Activated T-cell treated with anti-CD3 and anti-CD28 coated beads for 4 hours (primary cell): Measurements from ENCODE around the gene CBY1.
A peak's percentile ranks its signal among the peaks of the same experiment; 100 is the strongest.

ENCODE experiments used
- DNase-seq: peaks from one replicate; pipeline ENCODE4 v3.0.0-alpha.2; 2020

Gene CBY1

DNA sequence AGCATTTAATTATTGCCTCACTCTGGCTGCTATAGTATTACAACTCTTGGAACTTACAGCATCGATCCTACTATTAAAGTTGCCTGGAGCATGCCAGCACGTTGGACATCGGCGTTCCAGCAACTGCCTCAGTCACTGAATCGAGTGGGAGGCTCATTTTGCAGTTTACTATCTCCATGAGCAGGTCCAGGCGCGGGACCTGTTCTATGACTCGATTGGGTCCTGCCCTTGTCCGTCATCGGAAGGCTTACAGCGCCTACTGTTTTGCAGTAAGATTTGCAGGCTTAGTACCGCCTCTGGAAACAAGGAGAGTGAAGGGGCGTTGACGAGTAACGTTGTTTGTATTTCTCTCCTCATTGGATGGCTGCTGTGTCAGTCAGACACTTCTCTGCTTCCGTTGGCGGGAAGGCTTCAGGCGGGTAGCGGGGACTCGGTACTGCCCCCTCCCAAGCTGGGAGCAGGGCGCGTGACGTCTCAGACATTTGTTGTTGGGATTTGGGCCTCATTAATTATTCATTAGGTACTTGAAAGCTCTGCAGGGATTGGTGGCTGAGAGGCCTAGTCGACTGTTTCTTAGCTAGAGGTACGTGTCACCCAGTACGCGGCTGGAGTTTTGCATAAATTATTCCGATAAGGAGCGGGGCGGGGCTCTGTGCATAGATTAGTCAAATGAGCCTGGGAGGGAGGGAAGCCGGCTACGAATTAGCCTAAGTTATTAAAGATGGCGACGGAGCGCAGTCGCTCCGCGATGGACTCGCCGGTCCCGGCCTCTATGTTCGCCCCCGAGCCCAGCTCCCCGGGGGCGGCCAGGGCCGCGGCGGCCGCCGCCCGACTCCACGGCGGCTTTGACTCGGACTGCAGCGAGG is 49.0 kb downstream of the CBY1 start, which contains the start of gene GTPBP1:
Gene GTPBP1, plus strand, starts transcription at position 710 of the 866 bp plus-strand sequence. Its CDS starts 12 bp downstream, at position 722.
- DNase-seq: peak; percentile 93

DNA sequence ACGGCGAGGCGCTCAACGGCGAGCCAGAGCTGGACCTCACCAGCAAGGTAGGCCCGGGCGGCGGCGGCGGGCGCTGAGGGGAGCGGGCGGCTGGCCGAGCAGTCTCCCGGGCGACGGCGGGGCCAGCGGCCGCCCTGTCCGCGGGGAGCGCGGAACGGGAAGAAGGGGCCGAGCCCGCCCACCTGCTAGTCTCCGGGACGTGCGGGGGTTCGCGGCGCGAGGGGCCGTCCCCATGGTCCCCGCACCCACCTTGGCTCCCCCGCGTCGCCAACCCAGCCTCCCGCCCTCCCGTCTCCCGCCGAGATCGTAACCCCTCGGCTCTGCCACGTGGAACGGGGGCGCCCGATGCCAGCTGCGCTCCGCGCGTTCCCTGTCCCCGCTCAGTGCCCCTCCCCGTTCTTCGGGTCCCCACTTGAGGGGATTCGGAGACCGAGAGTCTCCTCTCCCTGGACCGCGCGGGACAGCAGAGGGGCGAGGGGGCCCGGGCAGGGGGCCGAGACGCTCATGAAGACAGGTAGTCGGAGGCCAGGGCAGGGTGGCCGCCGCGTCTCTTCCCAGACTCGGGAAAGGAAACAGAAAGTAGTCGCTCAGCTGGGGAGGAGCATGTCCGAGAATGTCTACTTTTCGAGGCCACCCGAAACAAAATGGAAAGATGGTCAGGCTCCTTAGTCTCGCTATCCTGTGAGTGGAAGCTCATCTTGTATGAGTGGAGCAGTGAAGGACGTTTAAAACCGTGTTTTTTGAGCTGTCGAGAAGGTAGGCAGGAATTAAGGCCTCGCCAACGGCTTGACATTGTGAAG is 49.9 kb downstream of the CBY1 start:
- DNase-seq: peak; percentile 30

DNA sequence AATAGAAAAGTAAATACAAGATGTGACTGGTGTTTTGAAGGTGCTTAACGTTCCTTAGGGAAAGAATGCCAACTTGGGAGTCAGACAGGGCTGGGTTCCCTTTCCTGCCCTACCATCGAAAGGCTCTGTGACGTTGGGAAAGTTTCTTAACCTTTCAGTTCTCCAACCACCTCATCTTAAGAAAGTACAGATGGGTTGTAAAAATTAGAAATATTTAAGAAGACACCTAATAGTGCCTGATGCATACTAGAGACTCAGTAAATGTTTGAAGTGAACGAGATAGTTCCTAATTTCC is 50.4 kb downstream of the CBY1 start:
- no peak for DNase-seq

GRCh38 chr22:38707346-38707745 is 50.9 kb downstream of the CBY1 start:
- no peak for DNase-seq

DNA sequence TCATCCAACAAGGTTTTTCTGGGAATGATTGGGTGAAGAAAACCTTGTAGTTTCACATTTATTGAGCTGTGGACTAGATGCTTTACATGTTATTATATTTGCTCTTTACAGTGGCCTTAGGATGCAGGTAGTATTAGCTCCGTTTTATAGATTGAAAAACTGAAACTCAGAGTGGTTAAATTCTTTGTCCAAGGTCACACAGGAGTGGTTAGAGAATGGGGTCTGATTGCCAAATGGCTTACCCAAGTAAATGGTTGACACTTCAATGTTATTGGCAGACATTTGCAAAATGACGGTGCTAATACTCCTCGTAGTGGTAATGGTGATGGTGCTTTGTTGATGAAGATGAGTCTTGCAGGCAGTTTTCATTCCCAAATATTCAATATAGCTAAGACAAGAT is 51.5 kb downstream of the CBY1 start:
- no peak for DNase-seq

- no peak for DNase-seq
These were observed 52.9 kb downstream of the CBY1 start for GRCh38 chr22:38709306-38709705.

GRCh38 chr22:38710351-38710750 is 53.9 kb downstream of the CBY1 start:
- no peak for DNase-seq

DNA sequence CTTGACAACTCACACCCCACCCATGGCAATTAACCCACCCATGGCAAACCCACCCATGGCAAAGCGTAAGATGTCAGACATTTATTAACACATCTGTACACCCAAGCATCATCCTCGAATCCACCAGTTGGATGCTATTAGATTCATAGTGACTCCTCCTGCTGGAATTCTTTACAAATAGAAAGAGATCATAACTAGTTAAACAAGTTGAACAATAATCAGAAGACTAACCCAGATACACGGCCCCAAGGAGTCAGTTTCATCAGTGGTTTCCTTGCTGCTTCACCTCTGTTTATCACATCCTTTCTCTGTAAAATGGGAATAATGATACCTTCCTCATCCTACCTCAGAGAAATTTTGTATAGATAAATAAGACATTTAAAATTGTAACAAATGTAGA is 54.4 kb downstream of the CBY1 start:
- no peak for DNase-seq

DNA sequence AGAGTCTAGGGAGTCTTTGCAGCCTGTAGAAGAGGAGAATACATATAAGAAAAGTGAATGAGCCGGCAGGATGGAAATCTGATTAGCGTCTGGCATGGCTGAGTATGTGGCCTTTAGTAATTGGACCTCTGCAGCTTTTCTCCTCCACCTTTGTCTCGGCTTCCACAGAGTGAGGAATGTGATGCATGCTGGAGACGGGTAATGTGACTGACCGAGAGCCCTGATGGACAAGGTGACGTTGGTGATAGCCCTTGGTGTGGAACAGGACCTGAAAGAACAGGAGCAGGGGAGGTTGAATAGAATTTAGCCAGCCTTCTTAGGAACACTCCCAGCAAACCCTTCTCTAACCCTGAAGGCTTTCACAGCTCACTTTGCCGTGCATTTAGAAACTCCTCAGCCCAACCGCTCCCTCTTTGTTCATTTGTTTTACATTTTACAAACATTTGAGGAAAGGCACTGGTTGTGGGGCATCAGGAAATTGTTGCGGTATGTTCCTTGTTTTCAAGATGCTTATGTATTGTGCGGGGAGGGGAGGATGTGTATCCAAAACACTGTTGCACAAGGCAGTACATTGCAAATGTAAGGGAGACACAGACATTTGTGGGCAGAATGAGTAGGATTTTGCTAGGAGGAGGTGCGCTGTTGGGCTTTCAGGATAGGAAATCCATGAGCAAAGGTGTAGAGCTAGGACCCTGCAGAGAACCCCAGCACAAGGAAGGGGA is 56.2 kb downstream of the CBY1 start:
- no peak for DNase-seq

- no peak for DNase-seq
These were observed 57.5 kb downstream of the CBY1 start for GRCh38 chr22:38713921-38714320.

DNA sequence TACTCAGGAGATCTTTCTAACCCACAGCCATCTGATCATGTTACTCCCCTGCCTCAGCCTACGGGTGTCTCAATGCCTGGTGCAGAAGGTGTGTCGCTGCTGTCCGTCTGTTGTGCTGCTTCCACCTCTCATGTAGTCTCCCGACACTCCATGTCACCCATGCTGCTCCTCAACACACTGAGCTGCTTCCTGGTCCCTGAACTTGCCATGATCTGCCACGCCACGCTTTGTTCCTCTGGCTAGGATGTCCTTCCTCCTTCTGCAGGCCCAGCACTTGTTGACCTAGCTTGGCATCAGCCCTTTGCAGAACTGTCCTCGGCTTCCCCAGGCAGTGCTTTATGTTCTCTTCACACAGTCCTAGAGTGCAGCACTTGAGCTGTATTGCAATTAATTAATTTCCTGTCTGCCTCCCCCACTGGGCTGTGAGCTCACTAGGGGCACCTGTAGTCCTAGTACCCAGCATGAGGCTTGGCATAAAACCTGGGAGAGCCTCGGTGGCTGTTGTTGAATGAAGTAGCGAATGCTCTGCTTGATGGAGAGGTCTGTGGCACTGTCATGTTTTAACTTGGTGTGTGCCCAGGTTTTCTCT is 58.8 kb downstream of the CBY1 start:
- DNase-seq: no peak

GRCh38 chr22:38715852-38716251 is 59.4 kb downstream of the CBY1 start:
- DNase-seq: no peak

GRCh38 chr22:38716271-38716670 is 59.8 kb downstream of the CBY1 start:
- DNase-seq: no peak

GRCh38 chr22:38716826-38717225 is 60.4 kb downstream of the CBY1 start:
- no peak for DNase-seq

DNA sequence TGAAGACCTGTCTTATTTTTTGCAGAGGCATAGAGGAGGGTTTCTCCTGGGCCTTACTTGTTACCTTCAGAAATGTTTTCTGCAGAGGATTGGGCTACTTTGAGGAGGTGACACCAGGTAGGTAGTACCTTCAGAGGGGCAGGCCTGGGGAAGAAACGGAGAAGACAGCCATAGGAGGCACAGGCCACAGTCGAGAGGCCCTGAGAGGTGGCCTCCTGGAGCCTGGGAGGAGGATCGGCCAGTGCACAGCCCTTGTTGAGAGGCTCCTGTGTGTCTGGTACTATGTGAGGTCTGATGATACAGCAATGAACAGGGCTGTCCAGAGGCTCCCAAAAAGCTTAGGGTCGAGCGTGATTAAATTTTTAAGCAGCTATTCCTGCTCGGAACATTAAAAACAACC is 60.8 kb downstream of the CBY1 start:
- no peak for DNase-seq

DNA sequence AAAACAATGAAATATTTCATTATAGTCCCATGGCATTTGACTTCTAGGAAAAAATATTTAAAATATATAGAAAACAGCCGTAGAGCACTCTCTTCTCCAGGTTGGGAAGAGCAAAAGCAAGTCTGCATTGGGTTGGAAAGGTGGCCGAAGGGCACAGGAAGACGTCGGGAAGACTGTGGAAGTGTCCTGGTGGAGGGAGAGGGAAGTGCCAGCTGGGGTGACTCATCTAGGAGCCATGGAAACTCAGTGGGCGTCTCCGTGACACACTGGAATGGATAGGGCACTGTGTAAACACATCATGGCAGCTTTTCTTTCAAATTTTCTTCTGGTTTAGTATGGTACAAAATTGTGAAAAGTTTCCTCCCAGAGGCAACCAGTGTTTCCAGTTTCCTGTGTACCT is 62.0 kb downstream of the CBY1 start:
- DNase-seq: no peak

GRCh38 chr22:38719196-38719595 is 62.8 kb downstream of the CBY1 start:
- DNase-seq: no peak

GRCh38 chr22:38720350-38720749 is 63.9 kb downstream of the CBY1 start:
- DNase-seq: no peak

DNA sequence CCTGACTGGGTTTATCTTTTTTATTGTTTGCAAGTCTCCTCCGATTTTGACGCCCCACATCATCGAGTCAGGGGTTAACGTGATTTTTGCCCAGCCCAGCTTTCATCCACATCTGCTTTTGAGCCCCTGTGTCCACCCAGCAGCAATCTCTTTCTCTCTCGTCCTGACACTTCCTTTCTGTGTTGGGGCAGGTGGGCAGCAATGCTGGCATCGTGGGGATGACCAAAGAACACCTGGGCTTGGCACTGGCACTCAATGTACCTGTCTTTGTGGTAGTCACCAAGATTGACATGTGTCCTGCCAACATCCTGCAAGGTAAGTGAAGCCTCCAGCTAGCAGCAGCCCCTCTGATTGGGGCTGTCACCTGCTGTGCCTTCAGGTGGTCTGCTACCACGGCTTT is 65.1 kb downstream of the CBY1 start:
- DNase-seq: no peak
